HepG2 (cell line): Measurements from ENCODE around the gene SGMS1. TPM values are rescaled to one million over a fixed set of nuclear protein-coding genes. Genes with fewer than 3 reads are reported as not detected.

ENCODE experiments used
- AKAP8 ChIP-seq: sonication (generic); formaldehyde crosslinking; IDR thresholded peaks from 2 replicates; pipeline ENCODE4 v1.5.1; 2020; ENCODE audit warnings: mild to moderate bottlenecking, missing genetic modification reagents
- HOXA7 ChIP-seq: sonication (generic); formaldehyde crosslinking; IDR thresholded peaks from 2 replicates; pipeline ENCODE4 v1.8.1; 2022; ENCODE audit warnings: mild to moderate bottlenecking, missing genetic modification reagents, moderate library complexity
- U2AF1 ChIP-seq: fragments of 200-400 bp; formaldehyde crosslinking; optimal IDR thresholded peaks from 2 replicates; pipeline ENCODE3; 2017; ENCODE audit warnings: mild to moderate bottlenecking, low read depth, low read length
- ZBTB20 ChIP-seq: sonication (generic); formaldehyde crosslinking; IDR thresholded peaks from 2 replicates; pipeline ENCODE4 v1.8.1; 2023; ENCODE audit warnings: missing genetic modification reagents, low read depth, mild to moderate bottlenecking, borderline replicate concordance
- ZBTB3 ChIP-seq: sonication (generic); formaldehyde crosslinking; IDR thresholded peaks from 2 replicates; pipeline ENCODE4 v1.4.0; 2020; ENCODE audit warnings: low read depth, mild to moderate bottlenecking, moderate library complexity, missing genetic modification reagents, borderline replicate concordance
- ZNF317 ChIP-seq: sonication (generic); formaldehyde crosslinking; IDR thresholded peaks from 2 replicates; pipeline ENCODE4 v1.5.0; 2020; ENCODE audit warnings: mild to moderate bottlenecking, missing genetic modification reagents
- ZNF496 ChIP-seq: sonication (generic); formaldehyde crosslinking; IDR thresholded peaks from 2 replicates; pipeline ENCODE4 v1.8.1; 2023; ENCODE audit warnings: mild to moderate bottlenecking, moderate library complexity, missing genetic modification reagents; ENCODE audit not compliant: insufficient replicate concordance
- ZNF710 ChIP-seq: sonication (generic); formaldehyde crosslinking; IDR thresholded peaks from 2 replicates; pipeline ENCODE4 v1.5.0; 2020; ENCODE audit warnings: mild to moderate bottlenecking, missing genetic modification reagents, borderline replicate concordance
- ZNF879 ChIP-seq: sonication (generic); formaldehyde crosslinking; IDR thresholded peaks from 2 replicates; pipeline ENCODE4 v1.8.1; 2023; ENCODE audit warnings: missing genetic modification reagents
- polyA plus RNA-seq, 8 experiments: library from polyadenylated mRNA; depleted of rRNA in 3 of 8; stranded (reverse) in 7 of 8; unstranded in 1 of 8; fragments of >200 nt; fragmentation: Illumina TruSeq in 4 of 8; extraction: Trizol in 4 of 8; gene quantifications; 2 replicates each; pipeline versions ENCODE4 v1.2.1 to v1.2.3, GENCODE V29; 2011 to 2016; ENCODE audit warnings: low read depth in 4 of 8, missing spikeins in 1 of 8, mixed read lengths in 1 of 8; ENCODE audit not compliant: insufficient read depth in 1 of 8
- total RNA-seq, 5 experiments: library from RNA; depleted of rRNA; stranded (reverse); fragments of >200 nt; fragmentation: Illumina TruSeq; extraction: Trizol; gene quantifications; 2 replicates each; pipeline ENCODE4 v1.2.3, GENCODE V29; 2016; ENCODE audit warnings: low read depth in 1 of 5
- TF ChIP-seq, protein P1 (sequence below): sonication (generic); formaldehyde crosslinking; IDR thresholded peaks from 2 replicates; pipeline ENCODE4 v1.4.0; 2020; ENCODE audit warnings: missing genetic modification reagents
- TF ChIP-seq, protein P2 (sequence below): sonication (generic); formaldehyde crosslinking; IDR thresholded peaks from 2 replicates; pipeline ENCODE4 v1.4.0; 2020; ENCODE audit warnings: missing genetic modification reagents, mild to moderate bottlenecking, borderline replicate concordance
- TF ChIP-seq, protein P3 (sequence below): sonication (generic); formaldehyde crosslinking; IDR thresholded peaks from 2 replicates; pipeline ENCODE4 v1.5.0; 2020; ENCODE audit warnings: missing genetic modification reagents
- TF ChIP-seq, protein P4 (sequence below): sonication (generic); formaldehyde crosslinking; IDR thresholded peaks from 2 replicates; pipeline ENCODE4 v1.5.0; 2020; ENCODE audit warnings: mild to moderate bottlenecking, missing genetic modification reagents, borderline replicate concordance

Gene SGMS1
- total and polyA plus RNA-seq, 2 of the 13 experiments (the other 11 are each of a cell fraction or from before 2014, with no cell fraction given): 6.5 to 15.1 TPM

DNA sequence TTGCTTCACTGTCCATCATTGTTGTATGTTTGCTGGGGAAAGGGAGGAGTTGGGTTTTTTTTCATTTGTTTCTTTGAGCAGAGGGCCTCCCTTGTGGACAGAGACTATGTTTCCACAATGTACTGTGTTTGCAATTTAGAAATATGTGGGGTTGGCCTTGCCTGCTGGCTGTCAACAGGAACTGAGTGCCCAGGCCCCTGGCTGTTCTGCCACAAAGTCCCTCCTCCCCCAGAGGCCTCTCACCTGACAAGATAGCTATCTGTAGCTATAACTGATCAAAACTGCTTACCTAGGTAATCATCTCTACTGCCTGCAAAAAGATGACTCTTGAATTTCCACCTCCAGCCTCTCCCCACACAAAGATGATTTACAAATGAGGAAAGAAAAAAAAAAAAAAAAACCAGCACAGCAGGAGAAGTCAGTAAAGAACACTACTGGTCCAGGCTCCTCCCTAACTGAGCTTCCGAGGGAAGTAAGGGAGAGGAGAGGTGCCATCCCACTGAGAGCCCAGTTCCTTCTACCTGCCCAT, 121.8 kb downstream of the SGMS1 start (continued):
- TF ChIP-seq, protein P1, sequence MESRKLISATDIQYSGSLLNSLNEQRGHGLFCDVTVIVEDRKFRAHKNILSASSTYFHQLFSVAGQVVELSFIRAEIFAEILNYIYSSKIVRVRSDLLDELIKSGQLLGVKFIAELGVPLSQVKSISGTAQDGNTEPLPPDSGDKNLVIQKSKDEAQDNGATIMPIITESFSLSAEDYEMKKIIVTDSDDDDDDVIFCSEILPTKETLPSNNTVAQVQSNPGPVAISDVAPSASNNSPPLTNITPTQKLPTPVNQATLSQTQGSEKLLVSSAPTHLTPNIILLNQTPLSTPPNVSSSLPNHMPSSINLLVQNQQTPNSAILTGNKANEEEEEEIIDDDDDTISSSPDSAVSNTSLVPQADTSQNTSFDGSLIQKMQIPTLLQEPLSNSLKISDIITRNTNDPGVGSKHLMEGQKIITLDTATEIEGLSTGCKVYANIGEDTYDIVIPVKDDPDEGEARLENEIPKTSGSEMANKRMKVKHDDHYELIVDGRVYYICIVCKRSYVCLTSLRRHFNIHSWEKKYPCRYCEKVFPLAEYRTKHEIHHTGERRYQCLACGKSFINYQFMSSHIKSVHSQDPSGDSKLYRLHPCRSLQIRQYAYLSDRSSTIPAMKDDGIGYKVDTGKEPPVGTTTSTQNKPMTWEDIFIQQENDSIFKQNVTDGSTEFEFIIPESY (CRISPR knock-in tag): 0 out of 2 replicates have a peak, but pooled peaks have one; percentile 25
- TF ChIP-seq ZNF710 (CRISPR knock-in tag): no peak
- TF ChIP-seq ZBTB20: no peak
- TF ChIP-seq HOXA7: no peak
- TF ChIP-seq ZNF879 (CRISPR knock-in tag): no peak
- TF ChIP-seq ZBTB3 (CRISPR knock-in tag): no peak
- TF ChIP-seq, protein P2, sequence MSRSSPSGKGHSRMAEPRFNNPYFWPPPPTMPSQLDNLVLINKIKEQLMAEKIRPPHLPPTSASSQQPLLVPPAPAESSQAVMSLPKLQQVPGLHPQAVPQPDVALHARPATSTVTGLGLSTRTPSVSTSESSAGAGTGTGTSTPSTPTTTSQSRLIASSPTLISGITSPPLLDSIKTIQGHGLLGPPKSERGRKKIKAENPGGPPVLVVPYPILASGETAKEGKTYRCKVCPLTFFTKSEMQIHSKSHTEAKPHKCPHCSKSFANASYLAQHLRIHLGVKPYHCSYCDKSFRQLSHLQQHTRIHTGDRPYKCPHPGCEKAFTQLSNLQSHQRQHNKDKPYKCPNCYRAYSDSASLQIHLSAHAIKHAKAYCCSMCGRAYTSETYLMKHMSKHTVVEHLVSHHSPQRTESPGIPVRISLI (CRISPR knock-in tag): peak; percentile 92
- no peak for TF ChIP-seq U2AF1
- TF ChIP-seq, protein P3, sequence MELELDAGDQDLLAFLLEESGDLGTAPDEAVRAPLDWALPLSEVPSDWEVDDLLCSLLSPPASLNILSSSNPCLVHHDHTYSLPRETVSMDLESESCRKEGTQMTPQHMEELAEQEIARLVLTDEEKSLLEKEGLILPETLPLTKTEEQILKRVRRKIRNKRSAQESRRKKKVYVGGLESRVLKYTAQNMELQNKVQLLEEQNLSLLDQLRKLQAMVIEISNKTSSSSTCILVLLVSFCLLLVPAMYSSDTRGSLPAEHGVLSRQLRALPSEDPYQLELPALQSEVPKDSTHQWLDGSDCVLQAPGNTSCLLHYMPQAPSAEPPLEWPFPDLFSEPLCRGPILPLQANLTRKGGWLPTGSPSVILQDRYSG: no peak
- no peak for TF ChIP-seq ZNF496 (CRISPR knock-in tag)
- TF ChIP-seq, protein P4, sequence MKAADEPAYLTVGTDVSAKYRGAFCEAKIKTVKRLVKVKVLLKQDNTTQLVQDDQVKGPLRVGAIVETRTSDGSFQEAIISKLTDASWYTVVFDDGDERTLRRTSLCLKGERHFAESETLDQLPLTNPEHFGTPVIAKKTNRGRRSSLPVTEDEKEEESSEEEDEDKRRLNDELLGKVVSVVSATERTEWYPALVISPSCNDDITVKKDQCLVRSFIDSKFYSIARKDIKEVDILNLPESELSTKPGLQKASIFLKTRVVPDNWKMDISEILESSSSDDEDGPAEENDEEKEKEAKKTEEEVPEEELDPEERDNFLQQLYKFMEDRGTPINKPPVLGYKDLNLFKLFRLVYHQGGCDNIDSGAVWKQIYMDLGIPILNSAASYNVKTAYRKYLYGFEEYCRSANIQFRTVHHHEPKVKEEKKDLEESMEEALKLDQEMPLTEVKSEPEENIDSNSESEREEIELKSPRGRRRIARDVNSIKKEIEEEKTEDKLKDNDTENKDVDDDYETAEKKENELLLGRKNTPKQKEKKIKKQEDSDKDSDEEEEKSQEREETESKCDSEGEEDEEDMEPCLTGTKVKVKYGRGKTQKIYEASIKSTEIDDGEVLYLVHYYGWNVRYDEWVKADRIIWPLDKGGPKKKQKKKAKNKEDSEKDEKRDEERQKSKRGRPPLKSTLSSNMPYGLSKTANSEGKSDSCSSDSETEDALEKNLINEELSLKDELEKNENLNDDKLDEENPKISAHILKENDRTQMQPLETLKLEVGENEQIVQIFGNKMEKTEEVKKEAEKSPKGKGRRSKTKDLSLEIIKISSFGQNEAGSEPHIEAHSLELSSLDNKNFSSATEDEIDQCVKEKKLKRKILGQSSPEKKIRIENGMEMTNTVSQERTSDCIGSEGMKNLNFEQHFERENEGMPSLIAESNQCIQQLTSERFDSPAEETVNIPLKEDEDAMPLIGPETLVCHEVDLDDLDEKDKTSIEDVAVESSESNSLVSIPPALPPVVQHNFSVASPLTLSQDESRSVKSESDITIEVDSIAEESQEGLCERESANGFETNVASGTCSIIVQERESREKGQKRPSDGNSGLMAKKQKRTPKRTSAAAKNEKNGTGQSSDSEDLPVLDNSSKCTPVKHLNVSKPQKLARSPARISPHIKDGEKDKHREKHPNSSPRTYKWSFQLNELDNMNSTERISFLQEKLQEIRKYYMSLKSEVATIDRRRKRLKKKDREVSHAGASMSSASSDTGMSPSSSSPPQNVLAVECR (CRISPR knock-in tag): peak; percentile 47; the same call in 1 of the 2 replicates
- no peak for TF ChIP-seq AKAP8 (CRISPR knock-in tag)
- TF ChIP-seq ZNF317: no peak
